Muscle layer of colon (tissue), 2 donors: ENCODE measurements around the gene CAPN3.

Experiments
- H3K27ac ChIP-seq: one replicate; pipeline ENCODE4 v1.7.0; 2013; ENCODE audit warnings: low read depth, mild to moderate bottlenecking, low read length, moderate library complexity
- H3K27me3 ChIP-seq, 2 donors: one replicate each; pipeline ENCODE4 v1.7.0; 2013; ENCODE audit warnings: low read length in 2 of 2, mild to moderate bottlenecking in 2 of 2; ENCODE audit not compliant: insufficient read depth in 2 of 2, control insufficient read depth in 1 of 2
- H3K36me3 ChIP-seq: one replicate; pipeline ENCODE4 v1.7.0; 2013; ENCODE audit warnings: mild to moderate bottlenecking, low read length; ENCODE audit not compliant: insufficient read depth
- H3K4me1 ChIP-seq: one replicate; pipeline ENCODE4 v1.7.0; 2013; ENCODE audit warnings: mild to moderate bottlenecking, low read length; ENCODE audit not compliant: insufficient read depth
- H3K4me3 ChIP-seq, 2 donors: one replicate each; pipeline ENCODE4 v1.7.0; 2013; ENCODE audit warnings: low read length in 2 of 2, low read depth in 1 of 2, mild to moderate bottlenecking in 1 of 2, moderate library complexity in 1 of 2
- H3K9ac ChIP-seq: one replicate; pipeline ENCODE4 v1.7.0; 2013; ENCODE audit warnings: low read length
- H3K9me3 ChIP-seq: one replicate; pipeline ENCODE4 v1.7.0; 2013; ENCODE audit warnings: mild to moderate bottlenecking, low read length
- donor health status: abdominal sarcoma.
- donor health status: Adenocarcinoma of cecum.

CAPN3 gene

GRCh38 chr15:42395838-42396237 lies 36.5 kb downstream of the CAPN3 start:
- Histone ChIP-seq H3K9me3 (no peaks in the 10 kb centered on the region), H3K9ac (no peak overlapping the region), H3K4me3 (no peak overlapping the region), H3K36me3 (peaks cover 14% of the 10 kb centered on the region), H3K27me3 (no peaks in the 10 kb centered on the region), H3K27ac (no peak overlapping the region), H3K4me1 (no peaks in the 10 kb centered on the region)

- no peaks in the 10 kb centered on the region for H3K4me1 ChIP-seq
Observed at GRCh38 chr15:42401544-42402454, 42.5 kb downstream of the CAPN3 start.

GRCh38 chr15:42402455-42403205 lies 43.3 kb downstream of the CAPN3 start:
- H3K9me3 ChIP-seq: no peaks in the 10 kb centered on the region
- H3K9ac ChIP-seq: no peak overlapping the region
- no peak overlapping the region for H3K27ac ChIP-seq
- H3K36me3 ChIP-seq: peaks cover 14% of the 10 kb centered on the region
- H3K4me1 ChIP-seq: no peaks in the 10 kb centered on the region
- H3K27me3 ChIP-seq: no peaks in the 10 kb centered on the region
- no peak overlapping the region for H3K4me3 ChIP-seq

More at GRCh38 chr15:42401544-42402454, 42.5 kb downstream of the CAPN3 start:
- no peaks in the 10 kb centered on the region for H3K9me3 ChIP-seq
- peaks cover 14% of the 10 kb centered on the region for H3K36me3 ChIP-seq
- no peaks in the 10 kb centered on the region for H3K27me3 ChIP-seq
- H3K4me3 ChIP-seq: no peak overlapping the region
- no peak overlapping the region for H3K27ac ChIP-seq
- H3K9ac ChIP-seq: no peak overlapping the region

GRCh38 chr15:42403389-42403788 lies 44.1 kb downstream of the CAPN3 start:
- Histone ChIP-seq H3K9me3 (no peaks in the 10 kb centered on the region), H3K4me1 (no peaks in the 10 kb centered on the region), H3K27ac (no peak overlapping the region), H3K4me3 (no peak overlapping the region), H3K36me3 (peaks cover 14% of the 10 kb centered on the region), H3K9ac (no peak overlapping the region), H3K27me3 (no peaks in the 10 kb centered on the region)

GRCh38 chr15:42404461-42405235 lies 45.3 kb downstream of the CAPN3 start:
- no peaks in the 10 kb centered on the region for H3K4me1 ChIP-seq
- H3K36me3 ChIP-seq: peaks cover 6% of the 10 kb centered on the region
- H3K4me3 ChIP-seq: no peak overlapping the region
- no peak overlapping the region for H3K27ac ChIP-seq
- H3K9me3 ChIP-seq: no peaks in the 10 kb centered on the region
- no peak overlapping the region for H3K9ac ChIP-seq
- no peaks in the 10 kb centered on the region for H3K27me3 ChIP-seq

GRCh38 chr15:42405863-42406482 lies 46.7 kb downstream of the CAPN3 start:
- Histone ChIP-seq H3K36me3 (peaks cover 10% of the 10 kb centered on the region), H3K4me3 (no peak overlapping the region), H3K9me3 (no peaks in the 10 kb centered on the region), H3K4me1 (no peaks in the 10 kb centered on the region), H3K27me3 (no peaks in the 10 kb centered on the region), H3K9ac (no peak overlapping the region), H3K27ac (no peak overlapping the region)

- Histone ChIP-seq H3K4me1 (no peaks in the 10 kb centered on the region), H3K4me3 (no peak overlapping the region), H3K9me3 (no peaks in the 10 kb centered on the region), H3K27ac (no peak overlapping the region), H3K9ac (no peak overlapping the region), H3K36me3 (peaks cover 21% of the 10 kb centered on the region), H3K27me3 (no peaks in the 10 kb centered on the region)
Observed at GRCh38 chr15:42408178-42408577, 48.9 kb downstream of the CAPN3 start.

- no peak overlapping the region for H3K9ac ChIP-seq
Observed at GRCh38 chr15:42409011-42409410, 49.7 kb downstream of the CAPN3 start.

GRCh38 chr15:42411884-42412283 lies 52.6 kb downstream of the CAPN3 start:
- Histone ChIP-seq H3K9me3 (no peaks in the 10 kb centered on the region), H3K36me3 (peaks cover 44% of the 10 kb centered on the region), H3K4me3 (no peak overlapping the region), H3K9ac (no peak overlapping the region), H3K27ac (no peak overlapping the region), H3K4me1 (no peaks in the 10 kb centered on the region), H3K27me3 (no peaks in the 10 kb centered on the region)

More at GRCh38 chr15:42409011-42409410, 49.7 kb downstream of the CAPN3 start:
- Histone ChIP-seq H3K4me1 (no peaks in the 10 kb centered on the region), H3K9me3 (no peaks in the 10 kb centered on the region), H3K27me3 (no peaks in the 10 kb centered on the region), H3K36me3 (peaks cover 21% of the 10 kb centered on the region), H3K27ac (no peak overlapping the region), H3K4me3 (no peak overlapping the region)

- H3K9me3 ChIP-seq: no peaks in the 10 kb centered on the region
- H3K36me3 ChIP-seq: peaks cover 57% of the 10 kb centered on the region
- no peaks in the 10 kb centered on the region for H3K4me1 ChIP-seq
- H3K4me3 ChIP-seq: no peak overlapping the region
- no peak overlapping the region for H3K27ac ChIP-seq
- H3K9ac ChIP-seq: no peak overlapping the region
- no peaks in the 10 kb centered on the region for H3K27me3 ChIP-seq
Observed at GRCh38 chr15:42413920-42414319, 54.6 kb downstream of the CAPN3 start.

- no peak overlapping the region for H3K27ac ChIP-seq
- H3K4me3 ChIP-seq: no peak overlapping the region
- H3K9ac ChIP-seq: no peak overlapping the region
- H3K27me3 ChIP-seq: no peaks in the 10 kb centered on the region
- H3K9me3 ChIP-seq: no peaks in the 10 kb centered on the region
- peaks cover 73% of the 10 kb centered on the region for H3K36me3 ChIP-seq
- H3K4me1 ChIP-seq: no peaks in the 10 kb centered on the region
Observed at GRCh38 chr15:42419369-42419768, 60.1 kb downstream of the CAPN3 start.
